ENCODE results near the gene ASB15.

Gene ASB15

DNA sequence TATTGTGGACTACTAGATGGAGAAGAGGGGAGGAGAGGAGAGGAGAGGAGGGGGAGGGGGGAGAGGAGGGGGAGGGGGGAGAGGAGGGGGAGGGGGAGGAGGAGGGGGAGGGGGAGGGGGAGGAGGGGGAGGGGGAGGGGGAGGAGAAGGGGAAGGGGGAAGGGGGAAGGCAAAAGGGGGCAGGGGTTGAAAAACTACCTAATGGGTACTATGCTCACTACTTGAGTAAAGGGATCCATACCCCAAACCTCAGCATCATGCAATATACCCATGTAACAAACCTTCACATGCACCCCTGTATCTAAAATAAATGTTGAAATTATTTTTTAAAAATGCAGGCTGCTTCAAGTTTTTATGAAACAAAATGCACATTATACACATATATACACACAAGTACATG, 39.0 kb downstream of the ASB15 start:
- no peak overlapping the region for H3K9ac ChIP-seq (ENCODE audit: low read depth, low read length)
- H3K4me1 ChIP-seq (ENCODE audit: control insufficient read depth, insufficient read depth, low read length): peaks cover 12% of the 10 kb centered on the region
- no peaks in the 10 kb centered on the region for H3K36me3 ChIP-seq (ENCODE audit: control insufficient read depth, insufficient read depth, low read length)
- no peaks in the 10 kb centered on the region for H3K9me3 ChIP-seq (ENCODE audit: control insufficient read depth, insufficient read depth, low read length)
- H3K4me3 ChIP-seq (ENCODE audit: low read depth, low read length): no peak overlapping the region
- H3K27me3 ChIP-seq (ENCODE audit: control insufficient read depth, insufficient read depth, low read length): no peaks in the 10 kb centered on the region

GRCh38 chr7:123641901-123642300, 40.3 kb downstream of the ASB15 start:
- H3K36me3 ChIP-seq (ENCODE audit: control insufficient read depth, insufficient read depth, low read length): no peaks in the 10 kb centered on the region
- H3K27me3 ChIP-seq (ENCODE audit: control insufficient read depth, insufficient read depth, low read length): no peaks in the 10 kb centered on the region
- peaks cover 16% of the 10 kb centered on the region for H3K4me1 ChIP-seq (ENCODE audit: control insufficient read depth, insufficient read depth, low read length)
- no peak overlapping the region for H3K9ac ChIP-seq (ENCODE audit: low read depth, low read length)
- H3K9me3 ChIP-seq (ENCODE audit: control insufficient read depth, insufficient read depth, low read length): no peaks in the 10 kb centered on the region
- H3K4me3 ChIP-seq (ENCODE audit: low read depth, low read length): no peak overlapping the region

DNA sequence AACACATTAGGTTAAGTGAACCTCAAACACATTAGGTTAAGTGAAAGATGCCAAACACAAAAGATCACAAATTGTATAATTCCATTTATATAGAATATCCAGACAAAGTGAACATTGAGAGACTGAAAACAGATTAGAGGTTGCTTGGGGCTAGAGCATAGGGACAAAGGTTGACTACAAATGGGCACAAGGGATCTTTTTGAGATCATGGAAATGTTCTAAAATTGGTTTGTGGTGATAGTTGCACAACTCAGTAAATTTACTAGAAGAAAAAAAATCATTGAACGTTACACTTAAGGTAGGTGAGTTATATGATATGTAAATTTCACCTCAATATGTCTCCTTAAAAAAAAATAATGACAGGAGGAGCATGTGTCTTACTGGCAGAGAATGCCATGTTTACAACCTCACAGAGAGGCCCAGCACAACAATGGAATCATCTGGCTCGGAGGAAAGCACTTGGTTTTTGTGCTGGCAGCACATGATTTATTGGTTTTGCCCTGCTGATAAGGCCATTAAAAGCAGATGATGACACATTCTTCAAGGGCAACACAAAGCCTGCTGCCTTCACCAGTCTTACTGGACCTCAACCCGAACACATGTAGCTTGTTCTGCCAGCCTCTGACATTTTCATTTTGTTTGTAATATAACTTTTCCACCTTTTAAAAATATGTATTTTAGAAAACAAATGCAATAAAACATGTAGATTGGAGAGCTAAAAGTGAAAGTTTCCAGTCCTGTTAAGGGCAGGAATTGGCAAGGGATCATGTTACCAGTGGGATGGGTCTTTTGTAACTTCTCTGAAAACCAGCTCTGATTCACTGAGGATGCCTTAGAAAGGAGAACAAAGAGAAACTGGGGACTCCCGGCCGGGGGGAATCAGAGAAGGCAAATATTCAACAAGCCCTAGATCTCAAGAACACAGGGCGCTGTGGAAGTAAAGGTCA, 42.1 kb downstream of the ASB15 start:
- H3K9me3 ChIP-seq (ENCODE audit: control insufficient read depth, insufficient read depth, low read length): no peaks in the 10 kb centered on the region
- peaks cover 18% of the 10 kb centered on the region for H3K4me1 ChIP-seq (ENCODE audit: control insufficient read depth, insufficient read depth, low read length)
- H3K36me3 ChIP-seq (ENCODE audit: control insufficient read depth, insufficient read depth, low read length): no peaks in the 10 kb centered on the region
- no peak overlapping the region for H3K9ac ChIP-seq (ENCODE audit: low read depth, low read length)
- peak overlapping the region; percentile 10 for H3K4me3 ChIP-seq (ENCODE audit: low read depth, low read length)
- no peaks in the 10 kb centered on the region for H3K27me3 ChIP-seq (ENCODE audit: control insufficient read depth, insufficient read depth, low read length)

GRCh38 chr7:123645516-123645915, 43.9 kb downstream of the ASB15 start:
- H3K36me3 ChIP-seq (ENCODE audit: control insufficient read depth, insufficient read depth, low read length): no peaks in the 10 kb centered on the region
- H3K9me3 ChIP-seq (ENCODE audit: control insufficient read depth, insufficient read depth, low read length): no peaks in the 10 kb centered on the region
- H3K9ac ChIP-seq (ENCODE audit: low read depth, low read length): no peak overlapping the region
- no peaks in the 10 kb centered on the region for H3K27me3 ChIP-seq (ENCODE audit: control insufficient read depth, insufficient read depth, low read length)
- H3K4me1 ChIP-seq (ENCODE audit: control insufficient read depth, insufficient read depth, low read length): peaks cover 18% of the 10 kb centered on the region
- H3K4me3 ChIP-seq (ENCODE audit: low read depth, low read length): no peak overlapping the region

- no peaks in the 10 kb centered on the region for H3K36me3 ChIP-seq (ENCODE audit: control insufficient read depth, insufficient read depth, low read length)
- H3K27me3 ChIP-seq (ENCODE audit: control insufficient read depth, insufficient read depth, low read length): no peaks in the 10 kb centered on the region
- H3K9ac ChIP-seq (ENCODE audit: low read depth, low read length): no peak overlapping the region
- H3K4me1 ChIP-seq (ENCODE audit: control insufficient read depth, insufficient read depth, low read length): peaks cover 18% of the 10 kb centered on the region
- no peaks in the 10 kb centered on the region for H3K9me3 ChIP-seq (ENCODE audit: control insufficient read depth, insufficient read depth, low read length)
- H3K4me3 ChIP-seq (ENCODE audit: low read depth, low read length): no peak overlapping the region
These were observed 45.6 kb downstream of the ASB15 start for GRCh38 chr7:123647106-123647730.

DNA sequence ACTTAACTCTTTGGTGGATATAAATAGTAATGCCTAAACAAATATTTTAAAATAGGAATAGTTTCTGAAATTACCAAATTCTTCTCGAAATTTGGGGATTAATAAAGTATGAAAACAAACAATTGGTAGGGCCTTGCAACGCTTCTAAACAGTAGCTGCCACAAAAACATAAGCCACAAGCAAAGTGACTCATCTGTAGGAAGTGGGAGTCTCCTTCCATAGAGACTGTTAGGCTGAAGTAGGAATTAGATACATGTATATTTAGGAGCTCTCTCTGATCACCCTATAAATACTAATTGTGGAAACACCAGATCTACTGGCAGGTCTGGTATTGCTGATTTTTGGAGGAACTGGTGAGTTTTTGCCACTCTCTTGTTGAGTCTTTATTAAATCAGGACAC, 48.3 kb downstream of the ASB15 start:
- Histone ChIP-seq H3K9ac (ENCODE audit: low read depth, low read length) (no peak overlapping the region), H3K27me3 (ENCODE audit: control insufficient read depth, insufficient read depth, low read length) (no peaks in the 10 kb centered on the region), H3K9me3 (ENCODE audit: control insufficient read depth, insufficient read depth, low read length) (no peaks in the 10 kb centered on the region), H3K4me1 (ENCODE audit: control insufficient read depth, insufficient read depth, low read length) (peaks cover 7% of the 10 kb centered on the region), H3K36me3 (ENCODE audit: control insufficient read depth, insufficient read depth, low read length) (no peaks in the 10 kb centered on the region), H3K4me3 (ENCODE audit: low read depth, low read length) (no peak overlapping the region)

DNA sequence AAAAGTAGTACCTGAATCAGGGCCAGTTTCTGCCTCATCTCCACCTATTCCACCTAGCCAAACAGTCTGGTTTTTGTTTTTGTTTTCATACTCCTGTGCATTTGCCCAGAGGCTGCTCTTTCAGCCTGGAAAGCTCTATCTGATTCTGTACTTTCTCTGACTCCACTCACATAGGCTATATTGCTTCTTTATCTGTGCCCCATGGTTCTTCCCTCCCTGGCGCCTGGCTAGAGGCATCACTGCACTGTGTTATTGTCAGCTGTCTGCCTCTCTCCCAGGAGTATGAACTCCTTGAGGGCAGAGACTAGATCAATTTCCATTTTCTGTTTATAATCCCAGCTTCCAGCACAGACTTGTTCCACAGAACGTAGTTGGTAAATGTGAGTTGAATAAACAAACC, 49.0 kb downstream of the ASB15 start:
- Histone ChIP-seq H3K9ac (ENCODE audit: low read depth, low read length) (no peak overlapping the region), H3K4me1 (ENCODE audit: control insufficient read depth, insufficient read depth, low read length) (peaks cover 6% of the 10 kb centered on the region), H3K4me3 (ENCODE audit: low read depth, low read length) (no peak overlapping the region), H3K27me3 (ENCODE audit: control insufficient read depth, insufficient read depth, low read length) (no peaks in the 10 kb centered on the region), H3K9me3 (ENCODE audit: control insufficient read depth, insufficient read depth, low read length) (no peaks in the 10 kb centered on the region), H3K36me3 (ENCODE audit: control insufficient read depth, insufficient read depth, low read length) (no peaks in the 10 kb centered on the region)

- Histone ChIP-seq H3K4me3 (ENCODE audit: low read depth, low read length) (no peak overlapping the region), H3K4me1 (ENCODE audit: control insufficient read depth, insufficient read depth, low read length) (no peaks in the 10 kb centered on the region), H3K27me3 (ENCODE audit: control insufficient read depth, insufficient read depth, low read length) (no peaks in the 10 kb centered on the region)
These were observed 50.8 kb downstream of the ASB15 start for GRCh38 chr7:123652406-123652805.

GRCh38 chr7:123653162-123653561, 51.5 kb downstream of the ASB15 start:
- Histone ChIP-seq H3K36me3 (ENCODE audit: control insufficient read depth, insufficient read depth, low read length) (no peaks in the 10 kb centered on the region), H3K27me3 (ENCODE audit: control insufficient read depth, insufficient read depth, low read length) (no peaks in the 10 kb centered on the region), H3K9ac (ENCODE audit: low read depth, low read length) (no peak overlapping the region), H3K9me3 (ENCODE audit: control insufficient read depth, insufficient read depth, low read length) (no peaks in the 10 kb centered on the region), H3K4me1 (ENCODE audit: control insufficient read depth, insufficient read depth, low read length) (no peaks in the 10 kb centered on the region), H3K4me3 (ENCODE audit: low read depth, low read length) (no peak overlapping the region)

More at GRCh38 chr7:123652406-123652805, 50.8 kb downstream of the ASB15 start:
- Histone ChIP-seq H3K9ac (ENCODE audit: low read depth, low read length) (no peak overlapping the region), H3K9me3 (ENCODE audit: control insufficient read depth, insufficient read depth, low read length) (no peaks in the 10 kb centered on the region), H3K36me3 (ENCODE audit: control insufficient read depth, insufficient read depth, low read length) (no peaks in the 10 kb centered on the region)

- Histone ChIP-seq H3K9ac (ENCODE audit: low read depth, low read length) (no peak within 1 kb of the TSS), H3K36me3 (ENCODE audit: control insufficient read depth, insufficient read depth, low read length) (no peaks in the 10 kb centered on the region), H3K9me3 (ENCODE audit: control insufficient read depth, insufficient read depth, low read length) (no peaks in the 10 kb centered on the region), H3K4me3 (ENCODE audit: low read depth, low read length) (no peak within 1 kb of the TSS), H3K4me1 (ENCODE audit: control insufficient read depth, insufficient read depth, low read length) (no peaks in the 10 kb centered on the region), H3K27me3 (ENCODE audit: control insufficient read depth, insufficient read depth, low read length) (no peaks in the 10 kb centered on the region)
These were observed 54.0 kb downstream of the ASB15 start, which contains the start of gene LMOD2 for GRCh38 chr7:123655614-123656013. Gene LMOD2 (plus strand): TSS chr7:123655866. CDS start chr7:123655964, 98 bp downstream.

GRCh38 chr7:123656544-123657303, 55.1 kb downstream of the ASB15 start:
- H3K9ac ChIP-seq (ENCODE audit: low read depth, low read length): no peak overlapping the region
- H3K27me3 ChIP-seq (ENCODE audit: control insufficient read depth, insufficient read depth, low read length): no peaks in the 10 kb centered on the region
- H3K4me3 ChIP-seq (ENCODE audit: low read depth, low read length): no peak overlapping the region
- H3K9me3 ChIP-seq (ENCODE audit: control insufficient read depth, insufficient read depth, low read length): no peaks in the 10 kb centered on the region
- H3K36me3 ChIP-seq (ENCODE audit: control insufficient read depth, insufficient read depth, low read length): no peaks in the 10 kb centered on the region
- no peaks in the 10 kb centered on the region for H3K4me1 ChIP-seq (ENCODE audit: control insufficient read depth, insufficient read depth, low read length)

Measured in iPS-15b (cell line).